ENCODE measurements around the gene TEX19. TPM values are rescaled to one million over a fixed set of nuclear protein-coding genes. Genes with fewer than 3 reads are reported as not detected.

Gene TEX19
- total and polyA plus RNA-seq, 10 of the 15 experiments (the other 5 are each of a cell fraction or from before 2014, with no cell fraction given): 0.03 to 0.32 (median 0.13) TPM; not detected in 3

DNA sequence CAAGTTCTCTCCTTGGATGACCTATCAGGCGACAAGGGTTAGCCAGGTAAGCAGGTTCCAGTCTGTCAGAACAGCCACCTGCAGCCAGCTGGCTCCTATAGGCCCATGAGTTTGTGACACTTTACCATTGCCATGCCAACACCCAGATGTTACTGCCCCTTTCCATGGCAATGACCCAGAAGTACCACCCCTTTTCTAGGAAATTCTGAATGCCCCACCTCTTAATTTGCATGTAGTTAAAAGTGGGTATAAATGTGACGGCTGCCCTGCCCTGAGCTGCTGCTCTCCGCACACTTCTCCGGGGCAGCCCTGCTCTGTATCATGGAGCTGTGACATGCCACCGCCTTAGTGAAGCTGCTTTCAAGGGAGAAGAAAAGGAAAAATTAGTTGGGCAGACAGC, 15.5 kb upstream of the TEX19 start:
- no peak for TF ChIP-seq BCL11A (IDR thresholded peaks at IDR 0.05; ENCODE audit: low read depth, low read length)
- TF ChIP-seq BHLHE40 (IDR thresholded peaks at IDR 0.05; ENCODE audit: borderline replicate concordance in 1 of 2, low read depth in 2 of 2, low read length in 1 of 2): no peak
- no peak for TF ChIP-seq PKNOX1 (IDR thresholded peaks at IDR 0.05)
- TF ChIP-seq, protein P1, sequence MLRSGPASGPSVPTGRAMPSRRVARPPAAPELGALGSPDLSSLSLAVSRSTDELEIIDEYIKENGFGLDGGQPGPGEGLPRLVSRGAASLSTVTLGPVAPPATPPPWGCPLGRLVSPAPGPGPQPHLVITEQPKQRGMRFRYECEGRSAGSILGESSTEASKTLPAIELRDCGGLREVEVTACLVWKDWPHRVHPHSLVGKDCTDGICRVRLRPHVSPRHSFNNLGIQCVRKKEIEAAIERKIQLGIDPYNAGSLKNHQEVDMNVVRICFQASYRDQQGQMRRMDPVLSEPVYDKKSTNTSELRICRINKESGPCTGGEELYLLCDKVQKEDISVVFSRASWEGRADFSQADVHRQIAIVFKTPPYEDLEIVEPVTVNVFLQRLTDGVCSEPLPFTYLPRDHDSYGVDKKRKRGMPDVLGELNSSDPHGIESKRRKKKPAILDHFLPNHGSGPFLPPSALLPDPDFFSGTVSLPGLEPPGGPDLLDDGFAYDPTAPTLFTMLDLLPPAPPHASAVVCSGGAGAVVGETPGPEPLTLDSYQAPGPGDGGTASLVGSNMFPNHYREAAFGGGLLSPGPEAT (IDR thresholded peaks at IDR 0.05; ENCODE audit: low read depth): no peak
- no peak for TF ChIP-seq POLR2AphosphoS2 (IDR thresholded peaks at IDR 0.05; ENCODE audit: low read depth, low read length)
- no peak for TF ChIP-seq IRF4 (IDR thresholded peaks at IDR 0.05; ENCODE audit: low read depth, low read length)
- TF ChIP-seq MYC (IDR thresholded peaks at IDR 0.05; ENCODE audit: insufficient read depth, insufficient read length, insufficient replicate concordance, low read length, severe bottlenecking): no peak
- no peak for TF ChIP-seq JUNB (IDR thresholded peaks at IDR 0.05)
- TF ChIP-seq PML (IDR thresholded peaks at IDR 0.05; ENCODE audit: low read length): no peak
- no peak for TF ChIP-seq SPI1 (IDR thresholded peaks at IDR 0.05; ENCODE audit: borderline replicate concordance, insufficient read depth, low read depth, low read length)
- no peak for TF ChIP-seq NBN (IDR thresholded peaks at IDR 0.05)
- no peak for TF ChIP-seq RELA (IDR thresholded peaks at IDR 0.05; ENCODE audit: borderline replicate concordance, partially characterized antibody)
- TF ChIP-seq TARDBP (IDR thresholded peaks at IDR 0.05; ENCODE audit: borderline replicate concordance): no peak
- TF ChIP-seq, protein P2, sequence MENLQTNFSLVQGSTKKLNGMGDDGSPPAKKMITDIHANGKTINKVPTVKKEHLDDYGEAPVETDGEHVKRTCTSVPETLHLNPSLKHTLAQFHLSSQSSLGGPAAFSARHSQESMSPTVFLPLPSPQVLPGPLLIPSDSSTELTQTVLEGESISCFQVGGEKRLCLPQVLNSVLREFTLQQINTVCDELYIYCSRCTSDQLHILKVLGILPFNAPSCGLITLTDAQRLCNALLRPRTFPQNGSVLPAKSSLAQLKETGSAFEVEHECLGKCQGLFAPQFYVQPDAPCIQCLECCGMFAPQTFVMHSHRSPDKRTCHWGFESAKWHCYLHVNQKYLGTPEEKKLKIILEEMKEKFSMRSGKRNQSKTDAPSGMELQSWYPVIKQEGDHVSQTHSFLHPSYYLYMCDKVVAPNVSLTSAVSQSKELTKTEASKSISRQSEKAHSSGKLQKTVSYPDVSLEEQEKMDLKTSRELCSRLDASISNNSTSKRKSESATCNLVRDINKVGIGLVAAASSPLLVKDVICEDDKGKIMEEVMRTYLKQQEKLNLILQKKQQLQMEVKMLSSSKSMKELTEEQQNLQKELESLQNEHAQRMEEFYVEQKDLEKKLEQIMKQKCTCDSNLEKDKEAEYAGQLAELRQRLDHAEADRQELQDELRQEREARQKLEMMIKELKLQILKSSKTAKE (IDR thresholded peaks at IDR 0.05; ENCODE audit: low read depth, poor library complexity, severe bottlenecking): no peak
- TF ChIP-seq MTA2 (IDR thresholded peaks at IDR 0.05; ENCODE audit: low read depth): no peak
- TF ChIP-seq CHD2 (IDR thresholded peaks at IDR 0.05; ENCODE audit: borderline replicate concordance, low read depth, low read length): no peak
- no peak for TF ChIP-seq RB1 (IDR thresholded peaks at IDR 0.05; ENCODE audit: borderline replicate concordance)
- Histone ChIP-seq H3K4me3 (no peak overlapping the region), H3K27ac (ENCODE audit: control insufficient read depth, insufficient read depth) (no peak overlapping the region), H3K9ac (ENCODE audit: control insufficient read depth, insufficient read depth, low read length) (no peak overlapping the region), H4K20me1 (ENCODE audit: control insufficient read depth, insufficient read depth) (no peaks in the 10 kb centered on the region), H3K9me3 (replicated peaks; ENCODE audit: control insufficient read depth, insufficient read depth, low read length) (no peaks in the 10 kb centered on the region), H3K4me1 (ENCODE audit: control insufficient read depth, insufficient read depth, low read length) (no peaks in the 10 kb centered on the region), H3K4me2 (ENCODE audit: control insufficient read depth, insufficient read depth) (no peak overlapping the region), H3K27me3 (replicated peaks in 1 of 2; ENCODE audit: control insufficient read depth in 2 of 2, insufficient read depth in 2 of 2, low read length in 1 of 2) (no peaks in the 10 kb centered on the region), H2AFZ (ENCODE audit: control insufficient read depth, low read depth, low read length) (no peak overlapping the region), H3K79me2 (ENCODE audit: control insufficient read depth, insufficient read depth, low read length) (no peaks in the 10 kb centered on the region), H3K36me3 (ENCODE audit: control insufficient read depth in 2 of 2, insufficient read depth in 2 of 2, low read length in 1 of 2) (no peaks in the 10 kb centered on the region)
- intact Hi-C loops (cut with micrococcal nuclease; ENCODE audit: unreplicated experiment) (no loop called here), in situ Hi-C loops (cut with MboI) (no loop called here)
- ATAC-seq: no peak
- BruUV-seq (replicated peaks): no TSS peak
- 63% methylated on average over 5 of the region's 5 CpGs for WGBS (ENCODE audit: insufficient coverage, insufficient replicate concordance, low lambda C conversion rate, missing lambda C conversion rate)
- RAD21 ChIA-PET (ENCODE audit: unreplicated experiment): interaction anchor here (0.7 to 1.0 kb wide), 4 partner anchors 11 to 261 kb away, joined by 3 to 4 read pairs (median 3); no protein-coding TSS in a partner anchor
- no peak for FAIRE-seq
- POLR2A ChIA-PET: interaction anchor here (0.6 to 1.2 kb wide), 3 partner anchors 10 to 54 kb away, joined by 3 read pairs; partner anchors contain the start of gene SECTM1
- no peak for DNase-seq (ENCODE audit: low read depth, low spot score)
- CTCF ChIA-PET: interaction anchor here (0.6 to 2.1 kb wide), 6 partner anchors 9 to 397 kb away, joined by 3 to 8 read pairs (median 3); no protein-coding TSS in a partner anchor
- SMC1A ChIA-PET (ENCODE audit: uncharacterized antibody, unreplicated experiment): interaction anchor here (1.2 kb wide), 1 partner anchor 137 kb away, joined by 4 read pairs; no protein-coding TSS in a partner anchor
